ENCODE data around the gene SOX30.

- no peak for TF ChIP-seq POLR2AphosphoS5 (IDR thresholded peaks at IDR 0.05; ENCODE audit: borderline replicate concordance, low read depth, low read length)
- TF ChIP-seq EZH2 (IDR thresholded peaks at IDR 0.05) = no peak
Observed at GRCh38 chr5:157690690-157691433, 38.6 kb upstream of the SOX30 start.

All from SK-N-MC (cell line).